HS-27A (cell line): ENCODE measurements around the gene FAM222B.

ENCODE experiments used
- DNase-seq: peaks from one replicate; pipeline ENCODE4 v3.0.0-alpha.2; 2012; ENCODE audit warnings: low read depth, missing footprints

FAM222B gene

DNA sequence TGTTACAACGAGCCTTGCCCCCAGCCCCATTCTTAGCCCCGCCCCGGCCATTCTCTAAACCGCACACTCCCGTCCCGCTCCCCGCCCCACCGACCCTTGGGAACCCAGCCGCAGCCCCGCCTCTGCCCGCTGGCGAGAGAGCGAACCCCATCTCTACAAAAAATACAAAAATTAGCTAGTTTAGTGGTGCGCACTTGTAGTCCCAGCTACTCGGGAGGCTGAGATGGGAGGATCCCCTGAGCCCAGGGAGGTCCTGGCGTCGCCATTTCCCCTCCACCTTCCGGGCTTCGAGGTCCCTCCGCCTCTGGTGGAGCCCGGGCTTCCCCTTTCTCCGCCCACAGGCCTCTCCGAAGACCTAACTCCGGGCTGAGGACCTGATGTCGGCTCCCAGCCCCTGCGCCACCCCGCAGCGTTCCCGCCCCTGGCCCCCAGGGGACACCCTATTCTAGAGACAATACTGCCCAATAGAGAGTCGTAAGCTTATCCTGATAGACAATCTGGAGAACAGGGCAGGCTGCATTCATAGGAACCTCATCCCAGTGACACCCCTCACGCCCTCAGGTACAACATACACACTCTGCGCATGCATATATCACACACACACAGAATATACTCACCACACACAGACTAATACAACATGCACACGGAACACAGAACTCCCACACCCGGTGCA, 130.4 kb downstream of the FAM222B start:
- no peak for DNase-seq

GRCh38 chr17:28711723-28712031, 130.9 kb downstream of the FAM222B start, which contains the start of gene PROCA1:
TSS of gene PROCA1 (minus strand) at chr17:28711888. CDS start at chr17:28711660, 228 bp downstream.
- DNase-seq = no peak

GRCh38 chr17:28710861-28711722, 131.5 kb downstream of the FAM222B start:
- no peak for DNase-seq

GRCh38 chr17:28707339-28707720, 135.3 kb downstream of the FAM222B start:
- DNase-seq = no peak

DNA sequence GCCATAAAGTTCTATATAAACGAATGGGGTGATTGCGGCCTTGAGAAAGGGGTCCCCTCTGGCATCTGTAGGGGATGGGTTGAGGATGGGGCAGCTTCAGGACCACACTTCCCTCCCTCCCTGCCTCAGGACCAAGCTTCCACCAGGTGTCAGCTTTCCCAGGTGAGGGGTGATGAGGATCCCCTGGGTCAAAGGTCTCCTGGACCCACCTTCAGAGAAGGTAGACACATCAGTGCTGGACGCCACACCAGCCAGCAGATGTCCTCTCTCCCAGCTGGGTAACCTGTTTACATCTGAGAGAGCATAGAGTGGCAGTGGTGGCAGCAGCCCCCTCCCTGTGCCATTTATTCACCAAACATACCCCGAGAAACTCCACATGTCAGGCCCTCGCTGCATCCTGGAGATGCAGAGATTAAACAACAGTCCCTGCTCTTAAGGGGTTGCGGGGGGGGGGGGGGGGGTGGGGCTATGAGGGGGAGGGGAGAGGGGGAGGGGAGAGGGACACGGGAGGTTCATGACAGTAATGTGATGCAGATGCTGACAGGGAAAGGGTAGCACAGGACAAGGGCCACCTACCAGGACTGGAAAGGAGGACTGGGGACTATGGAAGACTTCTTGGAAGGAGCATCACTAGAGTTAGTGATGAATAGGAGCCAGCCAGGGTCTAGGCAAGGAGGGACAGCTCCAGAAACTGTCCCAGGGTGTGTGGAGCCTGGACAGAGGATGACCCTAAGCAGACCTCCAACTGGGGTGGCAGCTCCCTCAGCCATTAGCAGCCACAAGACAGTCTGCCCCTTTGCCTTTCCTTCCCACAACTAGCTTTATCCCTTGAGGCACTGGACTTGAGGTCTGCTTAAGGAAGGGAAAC, 135.9 kb downstream of the FAM222B start:
- no peak for DNase-seq
